Measurements from ENCODE around the gene ICAM1. TPM values are rescaled to one million over a fixed set of nuclear protein-coding genes. Genes with fewer than 3 reads are reported as not detected.

The ICAM1 gene
- total RNA-seq, 2 experiments from 2014 or later = 35.5 to 37.2 TPM

DNA sequence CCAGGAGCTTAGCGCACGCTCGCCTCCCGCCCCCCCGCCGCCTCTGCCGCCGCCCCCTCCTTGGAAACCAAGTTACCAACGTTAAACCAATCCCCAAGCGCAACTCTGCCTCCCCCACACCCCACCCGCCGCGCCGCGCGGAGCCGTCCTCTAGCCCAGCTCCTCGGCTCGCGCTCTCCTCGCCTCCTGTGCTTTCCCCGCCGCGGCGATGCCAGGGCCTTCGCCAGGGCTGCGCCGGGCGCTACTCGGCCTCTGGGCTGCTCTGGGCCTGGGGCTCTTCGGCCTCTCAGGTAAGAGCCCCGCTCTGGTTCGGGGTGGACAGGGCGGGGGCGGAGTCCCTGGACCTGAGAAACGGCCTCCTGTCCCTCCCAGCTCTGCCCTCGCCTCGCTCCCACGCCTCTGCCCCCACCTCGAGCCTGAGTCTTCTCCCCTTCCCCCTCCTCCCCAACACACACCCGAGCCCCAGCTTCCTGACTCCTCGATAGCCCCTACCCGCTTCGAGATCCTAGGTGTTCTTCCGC is 19.0 kb downstream of the ICAM1 start, which contains the start of gene ICAM5:
Gene ICAM5, plus strand, starts transcription at position 117 of the 521 bp plus-strand sequence. Its CDS starts 92 bp downstream, at position 209.
- peaks cover 63% of the 10 kb centered on the region for H3K27me3 Mint-ChIP-seq
- POLR2A ChIA-PET = interaction anchor here (0.8 to 9.2 kb wide), 11 partner anchors 10 to 98 kb away, joined by 3 to 107 read pairs (median 8); partner anchors contain the start of genes FDX2, ICAM1, RAVER1 and TYK2
- TF ChIP-seq CTCF (IDR thresholded peaks at IDR 0.05) = no peak
- peaks cover 78% of the 10 kb centered on the region for H3K4me1 Mint-ChIP-seq (ENCODE audit: low read depth)
- ATAC-seq (peak; percentile 7), DNase-seq (peak; percentile 67)
- peaks cover 17% of the 10 kb centered on the region for H3K36me3 Mint-ChIP-seq (ENCODE audit: low read depth)
- no peaks in the 10 kb centered on the region for H3K9me3 Mint-ChIP-seq
- H3K27ac Mint-ChIP-seq = peak within 1 kb of the TSS; percentile 75
- intact Hi-C loops (cut with micrococcal nuclease) = no loop called here
- CTCF ChIA-PET = interaction anchor here (0.6 to 3.5 kb wide), 12 partner anchors 16 to 410 kb away, joined by 3 to 32 read pairs (median 4); partner anchors contain the start of genes ICAM1 and S1PR2
- H3K4me3 Mint-ChIP-seq = peak within 1 kb of the TSS; percentile 73

DNA sequence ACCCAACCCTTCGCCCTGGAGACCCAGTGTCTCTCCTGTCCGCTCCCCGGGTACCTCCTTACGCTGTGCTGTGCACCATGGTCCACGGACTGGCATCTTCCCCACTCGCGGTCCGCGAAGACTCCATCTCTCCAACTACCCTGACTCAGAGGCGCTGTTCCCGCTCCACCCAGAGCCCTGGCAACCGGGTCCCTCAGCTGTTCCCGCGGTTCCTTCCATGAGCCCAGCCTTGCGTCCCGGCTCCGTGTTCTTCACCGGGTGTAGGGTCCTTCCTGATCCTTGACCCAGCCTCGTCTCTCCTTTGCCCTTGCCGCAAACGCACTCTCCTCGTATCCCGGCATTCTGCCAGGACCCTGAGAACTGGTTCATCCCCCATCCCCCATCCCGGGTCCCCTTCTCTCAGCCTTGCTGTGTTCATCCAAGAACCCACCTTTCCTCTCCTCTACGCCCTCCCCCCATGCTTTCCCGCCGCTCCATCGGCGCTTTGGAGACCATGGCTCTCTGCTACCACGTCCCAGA is 19.5 kb downstream of the ICAM1 start:
- intact Hi-C loops (cut with micrococcal nuclease) = no loop called here
- TF ChIP-seq CTCF (IDR thresholded peaks at IDR 0.05) = no peak

GRCh38 chr19:10290876-10291553 is 20.1 kb downstream of the ICAM1 start:
- TF ChIP-seq CTCF (IDR thresholded peaks at IDR 0.05) = no peak
- ATAC-seq (peak; percentile 12), DNase-seq (peak; percentile 68)
- Mint-ChIP-seq H3K9me3 (no peaks in the 10 kb centered on the region), H3K36me3 (ENCODE audit: low read depth) (peaks cover 5% of the 10 kb centered on the region), H3K27me3 (peaks cover 72% of the 10 kb centered on the region), H3K27ac (no peak overlapping the region), H3K4me1 (ENCODE audit: low read depth) (peaks cover 75% of the 10 kb centered on the region), H3K4me3 (peak overlapping the region; percentile 73)
- CTCF ChIA-PET = interaction anchor here (0.9 to 1.5 kb wide), 8 partner anchors 19 to 112 kb away, joined by 3 to 7 read pairs (median 4); partner anchors contain the start of genes CDC37 and ICAM1
- POLR2A ChIA-PET = interaction anchor here (1.0 to 9.2 kb wide), 6 partner anchors 19 to 90 kb away, joined by 3 to 107 read pairs (median 4); partner anchors contain the start of genes ICAM1, RAVER1 and TYK2
- intact Hi-C loops (cut with micrococcal nuclease) = no loop called here

More for the DNA sequence above, 19.5 kb downstream of the ICAM1 start:
- ChIA-PET CTCF (interaction anchor here (1.0 to 3.5 kb wide), 10 partner anchors 20 to 131 kb away, joined by 3 to 32 read pairs (median 4); partner anchors contain the start of gene ICAM1), POLR2A (interaction anchor here (0.8 to 9.2 kb wide), 6 partner anchors 11 to 32 kb away, joined by 3 to 107 read pairs (median 6); partner anchors contain the start of gene ICAM1)
- peaks cover 66% of the 10 kb centered on the region for H3K27me3 Mint-ChIP-seq
- peaks cover 73% of the 10 kb centered on the region for H3K4me1 Mint-ChIP-seq (ENCODE audit: low read depth)
- no peak for ATAC-seq
- no peak overlapping the region for H3K27ac Mint-ChIP-seq
- peak; percentile 31 for DNase-seq
- peaks cover 11% of the 10 kb centered on the region for H3K36me3 Mint-ChIP-seq (ENCODE audit: low read depth)
- H3K9me3 Mint-ChIP-seq = no peaks in the 10 kb centered on the region
- H3K4me3 Mint-ChIP-seq = peak overlapping the region; percentile 73

DNA sequence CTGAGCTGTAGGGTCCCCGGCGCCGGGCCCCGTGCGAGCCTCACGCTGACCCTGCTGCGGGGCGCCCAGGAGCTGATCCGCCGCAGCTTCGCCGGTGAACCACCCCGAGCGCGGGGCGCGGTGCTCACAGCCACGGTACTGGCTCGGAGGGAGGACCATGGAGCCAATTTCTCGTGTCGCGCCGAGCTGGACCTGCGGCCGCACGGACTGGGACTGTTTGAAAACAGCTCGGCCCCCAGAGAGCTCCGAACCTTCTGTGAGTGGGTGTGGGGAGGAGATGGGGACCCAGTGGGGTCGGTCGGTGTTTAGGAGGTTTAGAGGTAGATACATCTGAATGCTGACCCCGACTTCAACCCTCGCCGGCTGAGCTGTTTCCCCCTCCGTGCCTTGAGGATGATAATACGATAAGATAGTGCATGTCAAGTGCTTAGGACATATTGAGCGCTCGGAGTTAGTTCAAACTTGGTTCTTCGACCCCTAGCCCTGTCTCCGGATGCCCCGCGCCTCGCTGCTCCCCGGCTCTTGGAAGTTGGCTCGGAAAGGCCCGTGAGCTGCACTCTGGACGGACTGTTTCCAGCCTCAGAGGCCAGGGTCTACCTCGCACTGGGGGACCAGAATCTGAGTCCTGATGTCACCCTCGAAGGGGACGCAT is 20.8 kb downstream of the ICAM1 start:
- Mint-ChIP-seq H3K4me1 (ENCODE audit: low read depth) (peaks cover 68% of the 10 kb centered on the region), H3K36me3 (ENCODE audit: low read depth) (no peaks in the 10 kb centered on the region), H3K4me3 (peak overlapping the region; percentile 73), H3K9me3 (no peaks in the 10 kb centered on the region), H3K27me3 (peaks cover 74% of the 10 kb centered on the region), H3K27ac (no peak overlapping the region)
- TF ChIP-seq CTCF (IDR thresholded peaks at IDR 0.05) = no peak
- ATAC-seq (no peak), DNase-seq (no peak)
- CTCF ChIA-PET = interaction anchor here (0.9 to 1.5 kb wide), 8 partner anchors 20 to 112 kb away, joined by 3 to 7 read pairs (median 4); partner anchors contain the start of genes CDC37 and ICAM1
- POLR2A ChIA-PET = interaction anchor here (1.0 to 9.2 kb wide), 8 partner anchors 8 to 186 kb away, joined by 3 to 107 read pairs (median 4); partner anchors contain the start of genes ICAM1, PPAN, RAVER1 and TYK2
- intact Hi-C loops (cut with micrococcal nuclease) = no loop called here
